Measurements from ENCODE around the gene TBC1D14.

GRCh38 chr4:6942238-6942800 lies 32.7 kb downstream of the TBC1D14 start:
- no peak for TF ChIP-seq POLR2A (IDR thresholded peaks at IDR 0.05)
- TF ChIP-seq, protein P1, sequence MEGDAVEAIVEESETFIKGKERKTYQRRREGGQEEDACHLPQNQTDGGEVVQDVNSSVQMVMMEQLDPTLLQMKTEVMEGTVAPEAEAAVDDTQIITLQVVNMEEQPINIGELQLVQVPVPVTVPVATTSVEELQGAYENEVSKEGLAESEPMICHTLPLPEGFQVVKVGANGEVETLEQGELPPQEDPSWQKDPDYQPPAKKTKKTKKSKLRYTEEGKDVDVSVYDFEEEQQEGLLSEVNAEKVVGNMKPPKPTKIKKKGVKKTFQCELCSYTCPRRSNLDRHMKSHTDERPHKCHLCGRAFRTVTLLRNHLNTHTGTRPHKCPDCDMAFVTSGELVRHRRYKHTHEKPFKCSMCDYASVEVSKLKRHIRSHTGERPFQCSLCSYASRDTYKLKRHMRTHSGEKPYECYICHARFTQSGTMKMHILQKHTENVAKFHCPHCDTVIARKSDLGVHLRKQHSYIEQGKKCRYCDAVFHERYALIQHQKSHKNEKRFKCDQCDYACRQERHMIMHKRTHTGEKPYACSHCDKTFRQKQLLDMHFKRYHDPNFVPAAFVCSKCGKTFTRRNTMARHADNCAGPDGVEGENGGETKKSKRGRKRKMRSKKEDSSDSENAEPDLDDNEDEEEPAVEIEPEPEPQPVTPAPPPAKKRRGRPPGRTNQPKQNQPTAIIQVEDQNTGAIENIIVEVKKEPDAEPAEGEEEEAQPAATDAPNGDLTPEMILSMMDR (IDR thresholded peaks at IDR 0.05), result no peak
